Neural progenitor cell (in vitro differentiated cells): ENCODE measurements around the gene RBM42.

Source experiments
- CTCF ChIP-seq: fragments of 200-600 bp; sonication (generic); IDR thresholded peaks from 2 replicates; pipeline ENCODE4 v1.5.1; 2017; ENCODE audit warnings: antibody characterized with exemption, mild to moderate bottlenecking
- EZH2 ChIP-seq: fragments of 200-600 bp; sonication (generic); IDR thresholded peaks from 2 replicates; pipeline ENCODE4 v1.6.1; 2017; ENCODE audit warnings: antibody characterized with exemption, mild to moderate bottlenecking, moderate library complexity
- EZH2phosphoT487 ChIP-seq: fragments of 200-600 bp; sonication (generic); IDR thresholded peaks from 2 replicates; pipeline ENCODE4 v1.6.1; 2017; ENCODE audit warnings: antibody characterized with exemption

GRCh38 chr19:35655600-35655999 is 26.8 kb downstream of the RBM42 start:
- TF ChIP-seq CTCF (no peak), EZH2 (no peak), EZH2phosphoT487 (no peak)
